Lung (tissue), 12 donors: Measurements from ENCODE around the gene CHSY1. TPM values are rescaled to one million over a fixed set of nuclear protein-coding genes. Genes with fewer than 3 reads are reported as not detected.
A peak's percentile ranks its signal among the peaks of the same experiment; 100 is the strongest.

Experiments
- ATAC-seq: fragments of 200-7000 bp; cut with Tn5 transposase; one replicate; pipeline ENCODE4 v1.9.1; 2020; ENCODE audit warnings: moderate number of reproducible peaks; ENCODE audit not compliant: insufficient read depth, low FRiP score
- DNase-seq, 3 donors: peaks; one replicate each; pipeline ENCODE4 v3.0.0-alpha.2; 2013 to 2017
- H3K27ac ChIP-seq, 2 donors: one replicate each; pipeline ENCODE4 v1.5.1; 2013; ENCODE audit warnings: mild to moderate bottlenecking in 2 of 2, moderate library complexity in 2 of 2, control low read depth in 1 of 2, inconsistent platforms in 1 of 2, low read depth in 1 of 2, low read length in 1 of 2
- H3K27me3 ChIP-seq, 3 donors: one replicate each; pipeline ENCODE4 v1.5.1; 2013; ENCODE audit warnings: low read length in 2 of 3; ENCODE audit not compliant: control insufficient read depth in 3 of 3, insufficient read depth in 3 of 3
- H3K36me3 ChIP-seq, 4 donors: one replicate each; pipeline ENCODE4 v1.5.1; 2013; ENCODE audit warnings: low read length in 4 of 4, mild to moderate bottlenecking in 1 of 4, moderate library complexity in 1 of 4; ENCODE audit not compliant: control insufficient read depth in 4 of 4, insufficient read depth in 4 of 4
- H3K4me1 ChIP-seq, 5 donors: one replicate each; pipeline ENCODE4 v1.5.1; 2013; ENCODE audit warnings: low read length in 5 of 5, mild to moderate bottlenecking in 2 of 5, moderate library complexity in 1 of 5; ENCODE audit not compliant: control insufficient read depth in 5 of 5, insufficient read depth in 5 of 5
- H3K4me3 ChIP-seq: one replicate; pipeline ENCODE4 v1.5.1; 2013; ENCODE audit warnings: mild to moderate bottlenecking, control low read depth, moderate library complexity
- H3K9ac ChIP-seq, 2 donors: one replicate each; pipeline ENCODE4 v1.5.1; 2013; ENCODE audit warnings: low read length in 2 of 2, control low read depth in 1 of 2; ENCODE audit not compliant: insufficient read depth in 1 of 2
- H3K9me3 ChIP-seq, 4 donors: one replicate each; pipeline ENCODE4 v1.5.1; 2013; ENCODE audit warnings: low read length in 3 of 4, mild to moderate bottlenecking in 1 of 4, moderate library complexity in 1 of 4; ENCODE audit not compliant: control insufficient read depth in 4 of 4, insufficient read depth in 3 of 4
- CTCF ChIP-seq: IDR thresholded peaks from 2 replicates; pipeline ENCODE4 v1.5.1; 2012; ENCODE audit warnings: mild to moderate bottlenecking; ENCODE audit errors: control extremely low read depth, extremely low read depth
- WGBS, 2 donors: extraction: QIAGEN DNeasy Blood & Tissue Kit; methylation state at CpG; one replicate each; pipeline ENCODE4 v1.1.7; 2013; 5-methylcytosine and 5-hydroxymethylcytosine counted together
- polyA plus RNA-seq, 2 donors: library from polyadenylated mRNA; stranded (reverse); fragments of 200-250 nt; gene quantifications; one replicate each; pipeline ENCODE4 v1.2.1, GENCODE V29; 2013
- total RNA-seq, 2 donors: library from RNA; depleted of rRNA in 1 of 2; stranded (reverse); fragments of >200 nt in 1 of 2; gene quantifications; one replicate each; pipeline ENCODE4 v1.2.1, GENCODE V29; 2014 to 2021
- donor health status: control.
- donor health status: control.
- donor health status: Bipolar disorder and iron deficiency.
- donor health status: healthy.
- donor health status: DM: yes; HTN: yes; CAD: no.

The CHSY1 gene
- total and polyA plus RNA-seq, 4 donors, result 11.8 to 52.2 (median 30.4) TPM

GRCh38 chr15:101178479-101178878 is 73.4 kb downstream of the CHSY1 start:
- DNase-seq (no peak), ATAC-seq (no peak)
- no peak for TF ChIP-seq CTCF
- H3K4me3 ChIP-seq, result no peak overlapping the region
- no peak overlapping the region for H3K9ac ChIP-seq
- H3K4me1 ChIP-seq, result peaks cover 3 to 19% (median 11%) of the 10 kb centered on the region in 5 donors
- H3K27me3 ChIP-seq, result no peaks in the 10 kb centered on the region
- no peaks in the 10 kb centered on the region for H3K9me3 ChIP-seq
- no peak overlapping the region for H3K27ac ChIP-seq
- 95 to 96% methylated on average over 18 of the region's 18 CpGs for WGBS, 2 donors
- peaks cover 7 to 34% (median 16%) of the 10 kb centered on the region in 4 donors for H3K36me3 ChIP-seq

- Histone ChIP-seq H3K4me3 (no peak overlapping the region), H3K36me3 (peaks cover 7 to 34% (median 16%) of the 10 kb centered on the region in 4 donors), H3K4me1 (peaks cover 0 to 20% (median 12%) of the 10 kb centered on the region in 5 donors), H3K9ac (no peak overlapping the region), H3K9me3 (no peaks in the 10 kb centered on the region), H3K27me3 (no peaks in the 10 kb centered on the region), H3K27ac (peak overlapping the region in 1 of 2 donors; percentile 58)
- ATAC-seq (no peak), DNase-seq (no peak)
- WGBS, 2 donors, result 84 to 86% methylated on average over 14 of the region's 14 CpGs
- no peak for TF ChIP-seq CTCF
These were observed 74.0 kb downstream of the CHSY1 start for GRCh38 chr15:101177866-101178265.

- Histone ChIP-seq H3K4me3 (no peak overlapping the region), H3K36me3 (peaks cover 7 to 34% (median 15%) of the 10 kb centered on the region in 4 donors), H3K9ac (no peak overlapping the region), H3K9me3 (no peaks in the 10 kb centered on the region), H3K4me1 (peaks cover 0 to 22% (median 14%) of the 10 kb centered on the region in 5 donors), H3K27ac (no peak overlapping the region), H3K27me3 (no peaks in the 10 kb centered on the region)
- 21 to 41% methylated on average over 5 of the region's 5 CpGs for WGBS, 2 donors
- DNase-seq (no peak), ATAC-seq (no peak)
- no peak for TF ChIP-seq CTCF
These were observed 75.2 kb downstream of the CHSY1 start for GRCh38 chr15:101176625-101177024.

- H3K9me3 ChIP-seq, result no peaks in the 10 kb centered on the region
- DNase-seq (no peak), ATAC-seq (no peak)
- no peak for TF ChIP-seq CTCF
- WGBS, 2 donors, result 21 to 50% methylated on average over 12 of the region's 12 CpGs
- H3K36me3 ChIP-seq, result peaks cover 7 to 34% (median 14%) of the 10 kb centered on the region in 4 donors
- H3K27me3 ChIP-seq, result no peaks in the 10 kb centered on the region
- no peak overlapping the region for H3K4me3 ChIP-seq
- H3K9ac ChIP-seq, result no peak overlapping the region
- no peak overlapping the region for H3K27ac ChIP-seq
- peaks cover 0 to 29% (median 14%) of the 10 kb centered on the region in 5 donors for H3K4me1 ChIP-seq
These were observed 76.4 kb downstream of the CHSY1 start for GRCh38 chr15:101175401-101175800.
